H1 (cell line): Measurements from ENCODE around the gene SUB1.

Source experiments
- BACH1 ChIP-seq: IDR thresholded peaks from 2 replicates; pipeline ENCODE4 v1.6.1; 2012; ENCODE audit warnings: low read length, improper control_type of control experiment
- EP300 ChIP-seq, 2 experiments: IDR thresholded peaks; 1 replicate in 1 of 2; 2 replicates in 1 of 2; pipeline ENCODE4 v1.6.1; 2011 to 2012; ENCODE audit warnings: low read depth in 2 of 2, low read length in 2 of 2, mild to moderate bottlenecking in 2 of 2, borderline replicate concordance in 1 of 2, inconsistent platforms in 1 of 2, moderate library complexity in 1 of 2
- FOSL1 ChIP-seq: IDR thresholded peaks from 2 replicates; pipeline ENCODE4 v1.6.1; 2011; ENCODE audit warnings: mild to moderate bottlenecking, low read depth, low read length, moderate library complexity; ENCODE audit not compliant: insufficient read depth
- GABPA ChIP-seq: IDR thresholded peaks from 2 replicates; pipeline ENCODE4 v1.6.1; 2011; ENCODE audit warnings: mild to moderate bottlenecking, low read length, moderate library complexity, borderline replicate concordance; ENCODE audit not compliant: insufficient read depth
- RAD21 ChIP-seq, 2 experiments: IDR thresholded peaks in 1 of 2; conservative IDR thresholded peaks in 1 of 2; 2 replicates each; pipeline ENCODE4 v1.6.1; 2011; ENCODE audit warnings: low read depth in 2 of 2, low read length in 2 of 2, improper control_type of control experiment in 1 of 2, inconsistent platforms in 1 of 2, mild to moderate bottlenecking in 1 of 2, moderate library complexity in 1 of 2
- RBBP5 ChIP-seq: IDR thresholded peaks from 2 replicates; pipeline ENCODE4 v1.7.1; 2012; ENCODE audit warnings: low read depth, mild to moderate bottlenecking, inconsistent platforms, low read length, moderate library complexity, borderline replicate concordance
- SRF ChIP-seq: IDR thresholded peaks from 2 replicates; pipeline ENCODE4 v1.6.1; 2011; ENCODE audit warnings: mild to moderate bottlenecking, low read depth, low read length, moderate library complexity
- TF ChIP-seq, protein P1 (sequence below): IDR thresholded peaks from 2 replicates; pipeline ENCODE4 v1.6.1; 2011; ENCODE audit warnings: low read length, improper control_type of control experiment
- TF ChIP-seq, protein P2 (sequence below), 3 experiments: IDR thresholded peaks; 1 replicate in 2 of 3; 2 replicates in 1 of 3; pipeline versions ENCODE4 v1.5.1 to v1.6.1; 2011; ENCODE audit warnings: low read length in 3 of 3, mild to moderate bottlenecking in 3 of 3, inconsistent platforms in 2 of 3, low read depth in 1 of 3, moderate library complexity in 1 of 3; ENCODE audit not compliant: insufficient read depth in 1 of 3; ENCODE audit errors: control extremely low read depth in 1 of 3

DNA sequence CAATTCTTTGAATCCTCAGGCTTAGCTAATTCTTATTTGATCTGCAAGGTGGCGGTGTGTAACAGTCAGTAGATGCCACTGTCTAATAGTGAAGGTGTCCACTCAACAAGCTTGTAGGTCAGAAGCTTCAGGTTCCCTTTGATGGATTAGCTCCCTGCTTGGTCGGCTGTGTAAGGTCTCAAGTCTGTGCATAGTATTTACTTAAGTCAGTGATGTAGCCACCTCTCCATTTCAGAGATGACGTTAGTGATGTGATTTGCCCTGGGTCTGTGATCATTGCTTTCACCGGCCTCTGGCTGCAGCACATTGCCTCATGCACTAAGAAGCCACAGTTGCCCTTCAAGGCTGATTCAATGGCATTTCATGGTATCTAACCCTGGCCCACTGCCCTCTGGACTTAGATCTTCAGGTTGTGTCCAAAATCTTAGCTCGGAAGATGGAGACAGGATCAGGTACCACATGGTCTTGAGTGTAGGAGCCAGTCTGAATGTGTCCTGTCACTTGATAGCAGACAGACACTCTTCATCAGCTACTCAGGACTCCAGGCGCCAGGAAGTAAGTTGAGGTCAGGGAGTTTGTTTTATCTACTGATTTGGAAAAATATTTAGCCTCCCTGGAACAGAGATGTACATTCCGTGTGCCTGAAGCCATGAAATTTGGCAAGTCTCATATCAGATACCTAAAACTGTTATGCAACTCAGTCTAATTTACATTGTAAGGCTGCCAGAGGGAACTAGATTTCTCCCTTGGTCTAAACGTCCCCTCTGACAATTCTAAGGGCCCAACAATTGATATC lies 42.9 kb downstream of the SUB1 start:
- TF ChIP-seq EP300 (IDR thresholded peaks at IDR 0.05; ENCODE audit: borderline replicate concordance in 1 of 2, low read depth in 2 of 2, low read length in 2 of 2) (no peak), RAD21 (IDR thresholded peaks at IDR 0.05 in 1 of 2, conservative IDR thresholded peaks at IDR 0.05 in 1 of 2; ENCODE audit: low read depth in 2 of 2, low read length in 2 of 2) (0 out of 4 replicates have a peak, but pooled peaks of 1 of the 2 experiments have one; percentile 11), FOSL1 (no peak), GABPA (no peak), BACH1 (no peak), SRF (no peak), RBBP5 (no peak)
- TF ChIP-seq, protein P1, sequence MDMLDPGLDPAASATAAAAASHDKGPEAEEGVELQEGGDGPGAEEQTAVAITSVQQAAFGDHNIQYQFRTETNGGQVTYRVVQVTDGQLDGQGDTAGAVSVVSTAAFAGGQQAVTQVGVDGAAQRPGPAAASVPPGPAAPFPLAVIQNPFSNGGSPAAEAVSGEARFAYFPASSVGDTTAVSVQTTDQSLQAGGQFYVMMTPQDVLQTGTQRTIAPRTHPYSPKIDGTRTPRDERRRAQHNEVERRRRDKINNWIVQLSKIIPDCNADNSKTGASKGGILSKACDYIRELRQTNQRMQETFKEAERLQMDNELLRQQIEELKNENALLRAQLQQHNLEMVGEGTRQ: no peak
- TF ChIP-seq, protein P2, sequence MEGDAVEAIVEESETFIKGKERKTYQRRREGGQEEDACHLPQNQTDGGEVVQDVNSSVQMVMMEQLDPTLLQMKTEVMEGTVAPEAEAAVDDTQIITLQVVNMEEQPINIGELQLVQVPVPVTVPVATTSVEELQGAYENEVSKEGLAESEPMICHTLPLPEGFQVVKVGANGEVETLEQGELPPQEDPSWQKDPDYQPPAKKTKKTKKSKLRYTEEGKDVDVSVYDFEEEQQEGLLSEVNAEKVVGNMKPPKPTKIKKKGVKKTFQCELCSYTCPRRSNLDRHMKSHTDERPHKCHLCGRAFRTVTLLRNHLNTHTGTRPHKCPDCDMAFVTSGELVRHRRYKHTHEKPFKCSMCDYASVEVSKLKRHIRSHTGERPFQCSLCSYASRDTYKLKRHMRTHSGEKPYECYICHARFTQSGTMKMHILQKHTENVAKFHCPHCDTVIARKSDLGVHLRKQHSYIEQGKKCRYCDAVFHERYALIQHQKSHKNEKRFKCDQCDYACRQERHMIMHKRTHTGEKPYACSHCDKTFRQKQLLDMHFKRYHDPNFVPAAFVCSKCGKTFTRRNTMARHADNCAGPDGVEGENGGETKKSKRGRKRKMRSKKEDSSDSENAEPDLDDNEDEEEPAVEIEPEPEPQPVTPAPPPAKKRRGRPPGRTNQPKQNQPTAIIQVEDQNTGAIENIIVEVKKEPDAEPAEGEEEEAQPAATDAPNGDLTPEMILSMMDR (IDR thresholded peaks at IDR 0.05; ENCODE audit: control extremely low read depth in 1 of 3, insufficient read depth in 1 of 3, low read depth in 1 of 3, low read length in 3 of 3): no peak
